Measurements from ENCODE around the gene NID1. TPM values are rescaled to one million over a fixed set of nuclear protein-coding genes. Genes with fewer than 3 reads are reported as not detected.

The NID1 gene
- total and polyA plus RNA-seq, 4 donors, result 21.2 to 90.1 (median 55.2) TPM

- TF ChIP-seq, protein P1, sequence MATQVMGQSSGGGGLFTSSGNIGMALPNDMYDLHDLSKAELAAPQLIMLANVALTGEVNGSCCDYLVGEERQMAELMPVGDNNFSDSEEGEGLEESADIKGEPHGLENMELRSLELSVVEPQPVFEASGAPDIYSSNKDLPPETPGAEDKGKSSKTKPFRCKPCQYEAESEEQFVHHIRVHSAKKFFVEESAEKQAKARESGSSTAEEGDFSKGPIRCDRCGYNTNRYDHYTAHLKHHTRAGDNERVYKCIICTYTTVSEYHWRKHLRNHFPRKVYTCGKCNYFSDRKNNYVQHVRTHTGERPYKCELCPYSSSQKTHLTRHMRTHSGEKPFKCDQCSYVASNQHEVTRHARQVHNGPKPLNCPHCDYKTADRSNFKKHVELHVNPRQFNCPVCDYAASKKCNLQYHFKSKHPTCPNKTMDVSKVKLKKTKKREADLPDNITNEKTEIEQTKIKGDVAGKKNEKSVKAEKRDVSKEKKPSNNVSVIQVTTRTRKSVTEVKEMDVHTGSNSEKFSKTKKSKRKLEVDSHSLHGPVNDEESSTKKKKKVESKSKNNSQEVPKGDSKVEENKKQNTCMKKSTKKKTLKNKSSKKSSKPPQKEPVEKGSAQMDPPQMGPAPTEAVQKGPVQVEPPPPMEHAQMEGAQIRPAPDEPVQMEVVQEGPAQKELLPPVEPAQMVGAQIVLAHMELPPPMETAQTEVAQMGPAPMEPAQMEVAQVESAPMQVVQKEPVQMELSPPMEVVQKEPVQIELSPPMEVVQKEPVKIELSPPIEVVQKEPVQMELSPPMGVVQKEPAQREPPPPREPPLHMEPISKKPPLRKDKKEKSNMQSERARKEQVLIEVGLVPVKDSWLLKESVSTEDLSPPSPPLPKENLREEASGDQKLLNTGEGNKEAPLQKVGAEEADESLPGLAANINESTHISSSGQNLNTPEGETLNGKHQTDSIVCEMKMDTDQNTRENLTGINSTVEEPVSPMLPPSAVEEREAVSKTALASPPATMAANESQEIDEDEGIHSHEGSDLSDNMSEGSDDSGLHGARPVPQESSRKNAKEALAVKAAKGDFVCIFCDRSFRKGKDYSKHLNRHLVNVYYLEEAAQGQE (IDR thresholded peaks at IDR 0.05), result peak; percentile 47
- TF ChIP-seq ZBTB33 (IDR thresholded peaks at IDR 0.05), result peak; percentile 65
Measured at GRCh38 chr1:235945775-235946570, 118.9 kb downstream of the NID1 start (continued).

GRCh38 chr1:235943581-235944114, 121.2 kb downstream of the NID1 start:
- peak overlapping the region in 1 of 2 donors; percentile 7 for H3K27ac ChIP-seq (ENCODE audit: low read depth in 1 of 2, low read length in 2 of 2)
- no peaks in the 10 kb centered on the region for H3K9me3 ChIP-seq (ENCODE audit: control insufficient read depth in 4 of 4, low read length in 3 of 4)
- TF ChIP-seq ATF3 (IDR thresholded peaks at IDR 0.05) (no peak), EGR1 (IDR thresholded peaks at IDR 0.05; ENCODE audit: low read depth in 2 of 2) (no peak), TAF1 (conservative IDR thresholded peaks at IDR 0.05) (no peak), FOXA2 (IDR thresholded peaks at IDR 0.05) (no peak), GABPA (IDR thresholded peaks at IDR 0.05 in 1 of 2, conservative IDR thresholded peaks at IDR 0.05 in 1 of 2) (no peak), SP1 (IDR thresholded peaks at IDR 0.05) (no peak), FOXA1 (IDR thresholded peaks at IDR 0.05) (no peak), HNF4G (IDR thresholded peaks at IDR 0.05) (no peak)
- TF ChIP-seq, protein P1 (IDR thresholded peaks at IDR 0.05), result no peak
- TF ChIP-seq, protein P2, sequence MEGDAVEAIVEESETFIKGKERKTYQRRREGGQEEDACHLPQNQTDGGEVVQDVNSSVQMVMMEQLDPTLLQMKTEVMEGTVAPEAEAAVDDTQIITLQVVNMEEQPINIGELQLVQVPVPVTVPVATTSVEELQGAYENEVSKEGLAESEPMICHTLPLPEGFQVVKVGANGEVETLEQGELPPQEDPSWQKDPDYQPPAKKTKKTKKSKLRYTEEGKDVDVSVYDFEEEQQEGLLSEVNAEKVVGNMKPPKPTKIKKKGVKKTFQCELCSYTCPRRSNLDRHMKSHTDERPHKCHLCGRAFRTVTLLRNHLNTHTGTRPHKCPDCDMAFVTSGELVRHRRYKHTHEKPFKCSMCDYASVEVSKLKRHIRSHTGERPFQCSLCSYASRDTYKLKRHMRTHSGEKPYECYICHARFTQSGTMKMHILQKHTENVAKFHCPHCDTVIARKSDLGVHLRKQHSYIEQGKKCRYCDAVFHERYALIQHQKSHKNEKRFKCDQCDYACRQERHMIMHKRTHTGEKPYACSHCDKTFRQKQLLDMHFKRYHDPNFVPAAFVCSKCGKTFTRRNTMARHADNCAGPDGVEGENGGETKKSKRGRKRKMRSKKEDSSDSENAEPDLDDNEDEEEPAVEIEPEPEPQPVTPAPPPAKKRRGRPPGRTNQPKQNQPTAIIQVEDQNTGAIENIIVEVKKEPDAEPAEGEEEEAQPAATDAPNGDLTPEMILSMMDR (IDR thresholded peaks at IDR 0.05; ENCODE audit: low read depth, low read length, missing input control), result no peak
- TF ChIP-seq, protein P3, sequence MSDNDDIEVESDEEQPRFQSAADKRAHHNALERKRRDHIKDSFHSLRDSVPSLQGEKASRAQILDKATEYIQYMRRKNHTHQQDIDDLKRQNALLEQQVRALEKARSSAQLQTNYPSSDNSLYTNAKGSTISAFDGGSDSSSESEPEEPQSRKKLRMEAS (IDR thresholded peaks at IDR 0.05), result no peak
- H3K4me3 ChIP-seq (ENCODE audit: low read depth in 1 of 3, low read length in 3 of 3), result no peak overlapping the region
- H3K9ac ChIP-seq (ENCODE audit: low read depth in 1 of 2, low read length in 2 of 2), result no peak overlapping the region
- no peaks in the 10 kb centered on the region for H3K27me3 ChIP-seq (ENCODE audit: control insufficient read depth in 4 of 4, insufficient read depth in 4 of 4, low read length in 3 of 4)
- H3K36me3 ChIP-seq (ENCODE audit: control insufficient read depth in 4 of 4, insufficient read depth in 3 of 4, low read depth in 1 of 4, low read length in 3 of 4), result no peaks in the 10 kb centered on the region
- WGBS, result 79% methylated on average over 9 of the region's 9 CpGs
- no peak for DNase-seq (ENCODE audit: low spot score)
- H3K4me1 ChIP-seq (ENCODE audit: control insufficient read depth in 4 of 4, insufficient read depth in 4 of 4, low read length in 3 of 4), result peaks cover 17 to 59% (median 29%) of the 10 kb centered on the region in 4 donors
